SK-N-DZ (cell line): ENCODE data around the gene BRD3OS.

Experiments
- DNase-seq: peaks from one replicate; pipeline ENCODE4 v3.0.0-alpha.2; 2015; ENCODE audit warnings: low spot score

Gene BRD3OS

GRCh38 chr9:134052491-134052890 lies 27.2 kb downstream of the BRD3OS start:
- DNase-seq, result no peak

- DNase-seq, result no peak
Measured at GRCh38 chr9:134052941-134053340, 27.7 kb downstream of the BRD3OS start.

- no peak for DNase-seq
Measured at GRCh38 chr9:134053401-134053871, 28.2 kb downstream of the BRD3OS start.

GRCh38 chr9:134053941-134054761 lies 28.9 kb downstream of the BRD3OS start:
- DNase-seq, result no peak

GRCh38 chr9:134054891-134055811 lies 29.9 kb downstream of the BRD3OS start:
- no peak for DNase-seq

GRCh38 chr9:134055981-134056461 lies 30.7 kb downstream of the BRD3OS start:
- no peak for DNase-seq

- DNase-seq, result no peak
Measured at GRCh38 chr9:134056483-134057306, 31.4 kb downstream of the BRD3OS start.

GRCh38 chr9:134057307-134057657 lies 32.0 kb downstream of the BRD3OS start:
- no peak for DNase-seq

GRCh38 chr9:134057751-134058701 lies 32.7 kb downstream of the BRD3OS start:
- no peak for DNase-seq

GRCh38 chr9:134058716-134059115 lies 33.4 kb downstream of the BRD3OS start:
- no peak for DNase-seq

GRCh38 chr9:134059188-134059641 lies 33.9 kb downstream of the BRD3OS start:
- no peak for DNase-seq

- no peak for DNase-seq
Measured at GRCh38 chr9:134059661-134060395, 34.5 kb downstream of the BRD3OS start.

- no peak for DNase-seq
Measured at GRCh38 chr9:134060546-134060945, 35.3 kb downstream of the BRD3OS start.

GRCh38 chr9:134061019-134061687 lies 35.9 kb downstream of the BRD3OS start:
- no peak for DNase-seq

- DNase-seq, result no peak
Measured at GRCh38 chr9:134061688-134062371, 36.5 kb downstream of the BRD3OS start.

- DNase-seq, result no peak
Measured at GRCh38 chr9:134062461-134063087, 37.3 kb downstream of the BRD3OS start.

- DNase-seq, result no peak
Measured at GRCh38 chr9:134063088-134063570, 37.8 kb downstream of the BRD3OS start.
